Motor neuron (in vitro differentiated cells): ENCODE data around the gene AIF1L. TPM values are rescaled to one million over a fixed set of nuclear protein-coding genes. Genes with fewer than 3 reads are reported as not detected.
"Not testable (repeated sequence)": the region's sequence is repeated elsewhere in the genome, so short reads cannot be mapped to it uniquely, and the experiment has no call there.

Experiments used
- ATAC-seq, 8 experiments: fragments of 200-7000 bp; cut with Tn5 transposase; replicated peaks in 6 of 8; 2 replicates each; pipeline ENCODE4 v1.8.0; 2021; ENCODE audit warnings: mild to moderate bottlenecking in 8 of 8, moderate library complexity in 8 of 8
- H3K27ac ChIP-seq, 2 donors: fragments of 250-450 bp; sonication (Bioruptor Pico); 2 replicates each; pipeline ENCODE4 v1.9.0; 2021; ENCODE audit warnings: antibody characterized with exemption in 2 of 2, mild to moderate bottlenecking in 2 of 2, moderate library complexity in 1 of 2
- H3K4me1 ChIP-seq, 2 donors: fragments of 250-450 bp; sonication (Bioruptor Pico); replicated peaks in 1 of 2; 2 replicates each; pipeline ENCODE4 v1.6.1; 2021; ENCODE audit warnings: antibody characterized with exemption in 2 of 2, mild to moderate bottlenecking in 2 of 2, moderate library complexity in 1 of 2
- H3K4me3 ChIP-seq, 5 donors: fragments of 250-450 bp; sonication (Bioruptor Pico); 2 replicates each; pipeline ENCODE4 v1.9.0; 2021; ENCODE audit warnings: antibody characterized with exemption in 5 of 5, mild to moderate bottlenecking in 5 of 5, moderate library complexity in 4 of 5
- WGBS, 10 experiments: fragments of 450-650 bp; shearing (Covaris generic); methylation state at CpG; one replicate each; pipeline ENCODE4 v1.0.0; 2022; 5-methylcytosine and 5-hydroxymethylcytosine counted together
- in situ Hi-C, 9 experiments: fragments of 400-800 bp; cut with MboI; loops; one replicate each; pipeline ENCODE4 v1.15.0; 2021; ENCODE audit warnings: low sequenced_read_pairs in 9 of 9, low pct_unique_long_range_greater_than_20kb in 2 of 9; ENCODE audit not compliant: unreplicated experiment in 9 of 9
- total RNA-seq, 8 experiments: library from RNA; unstranded; fragments of 300-600 nt; gene quantifications; 2 replicates each; pipeline versions ENCODE4 v1.2.3 to v1.2.4, GENCODE V29; 2022

The AIF1L gene
- total RNA-seq, 8 experiments from 2014 or later = 1.2 to 24.5 (median 5.1) TPM

DNA sequence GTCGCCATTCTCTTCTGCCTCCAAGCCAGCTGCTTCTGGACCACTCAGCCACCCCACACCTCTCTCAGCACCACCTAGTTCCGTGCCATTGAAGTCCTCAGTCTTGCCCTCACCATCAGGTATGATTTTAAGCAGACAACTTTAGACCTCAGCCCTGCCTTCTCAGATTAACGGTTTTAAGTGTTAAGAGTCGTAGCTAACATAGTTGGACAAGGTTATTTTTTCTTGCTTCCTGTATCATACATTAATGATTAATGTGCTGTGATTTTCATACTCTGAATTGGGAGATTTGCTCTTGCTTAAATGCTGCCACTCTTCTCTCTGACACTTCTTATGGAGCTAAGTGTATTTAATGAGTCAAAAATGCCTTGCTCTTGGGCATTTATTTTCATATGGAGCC is 49.9 kb downstream of the AIF1L start:
- in situ Hi-C loops = no loop called here
- WGBS, 10 experiments = 86 to 100% (median 95%) methylated on average over 1 to 3 of the region's 4 CpGs; no CpG with 5 or more reads in 1 of the 10 experiments

DNA sequence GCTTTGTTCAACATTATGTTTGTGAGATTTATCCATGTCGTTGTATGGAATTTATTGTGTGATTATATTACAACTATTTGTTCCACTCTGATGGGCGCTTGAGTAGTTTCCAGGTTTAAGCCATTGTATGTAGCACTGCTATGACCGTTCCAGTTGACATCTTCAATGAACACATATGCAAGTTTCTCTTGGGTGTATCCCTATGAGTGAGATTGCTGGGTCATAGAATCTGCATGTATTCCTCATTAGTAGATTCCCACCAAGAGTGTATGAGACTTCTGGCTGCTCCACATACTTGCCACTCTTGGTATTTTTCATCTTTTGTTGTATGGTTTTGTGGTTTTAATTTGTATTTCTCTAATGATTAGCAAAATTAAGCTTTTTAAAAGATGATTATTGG is 51.9 kb downstream of the AIF1L start:
- no peak overlapping the region for H3K4me3 ChIP-seq
- peak overlapping the region; percentile 48 to 62 for H3K27ac ChIP-seq
- no peaks in the 10 kb centered on the region for H3K4me1 ChIP-seq
- in situ Hi-C loops = no loop called here
- WGBS, 10 experiments = 33 to 100% (median 85%) methylated on average over 1 to 3 of the region's 3 CpGs; no CpG with 5 or more reads in 2 of the 10 experiments
- peak in 3 of 8 experiments; percentile 65 to 100 (median 100) for ATAC-seq

More for the DNA sequence above, 49.9 kb downstream of the AIF1L start:
- Histone ChIP-seq H3K27ac (peak overlapping the region in 1 of 2 donors; percentile 29), H3K4me3 (no peak overlapping the region), H3K4me1 (no peaks in the 10 kb centered on the region)
- ATAC-seq = no peak

DNA sequence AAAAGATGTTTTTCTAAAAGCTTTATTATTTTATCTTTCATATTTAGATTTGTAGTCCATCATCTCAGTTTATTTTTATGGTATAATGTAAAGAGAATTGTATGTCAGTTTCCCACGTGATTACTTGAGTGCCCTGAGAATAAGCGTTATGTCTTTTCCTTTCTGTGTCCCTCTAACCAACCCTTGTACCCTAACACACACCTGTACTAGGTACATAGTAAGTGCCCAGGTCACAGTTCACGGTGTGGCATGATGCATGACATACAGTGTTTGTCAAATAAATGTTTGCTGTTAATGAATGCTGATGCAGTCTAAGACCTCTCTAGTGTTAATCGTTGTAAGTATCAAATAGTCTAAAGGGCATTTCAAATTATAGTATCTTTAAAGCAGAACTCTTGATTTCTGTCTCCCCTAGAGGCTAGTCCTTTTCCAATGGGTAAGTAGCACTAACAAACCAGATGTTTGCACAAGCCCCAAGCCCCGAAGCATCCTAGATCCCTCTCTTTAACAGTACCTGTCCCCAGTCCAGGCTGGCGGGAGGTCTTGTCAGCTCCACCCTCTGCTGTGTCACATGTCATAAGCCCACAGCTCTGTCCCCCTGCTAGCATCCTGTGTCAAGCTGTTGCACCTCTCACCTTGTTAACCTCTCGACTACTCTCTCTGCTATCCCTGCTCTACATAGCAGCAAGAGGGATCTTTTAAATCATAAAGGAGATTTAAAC is 52.8 kb downstream of the AIF1L start:
- no peaks in the 10 kb centered on the region for H3K4me1 ChIP-seq
- ATAC-seq = no peak
- peak overlapping the region in 1 of 2 donors; percentile 65 for H3K27ac ChIP-seq
- H3K4me3 ChIP-seq = no peak overlapping the region
- 75 to 100% (median 88%) methylated on average over 1 to 7 of the region's 7 CpGs; no CpG with 5 or more reads in 1 of the 10 experiments for WGBS, 10 experiments
- in situ Hi-C loops = no loop called here

DNA sequence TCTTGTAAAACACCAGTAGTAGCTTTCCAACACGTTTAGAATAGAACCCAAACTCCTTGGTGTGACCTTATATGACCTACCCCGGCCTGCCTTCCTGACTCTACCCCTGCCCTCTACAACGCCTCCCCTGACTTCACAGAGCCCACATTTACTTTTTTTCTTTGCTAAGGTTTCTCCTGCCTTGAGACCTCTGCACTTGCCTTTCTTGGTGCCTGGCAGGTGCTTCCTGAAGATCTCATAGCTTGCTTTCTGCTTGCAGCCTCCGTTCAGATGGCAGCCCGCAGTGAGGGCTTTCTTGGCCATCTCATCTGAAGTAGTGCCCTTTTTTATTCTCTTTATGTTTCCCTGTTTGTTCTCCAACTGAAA is 53.3 kb downstream of the AIF1L start:
- peak overlapping the region in 1 of 2 donors; percentile 65 for H3K27ac ChIP-seq
- ATAC-seq = no peak
- WGBS, 10 experiments = 50 to 100% (median 80%) methylated on average over 1 to 5 of the region's 5 CpGs; no CpG with 5 or more reads in 3 of the 10 experiments
- H3K4me1 ChIP-seq = no peaks in the 10 kb centered on the region
- in situ Hi-C loops = no loop called here
- no peak overlapping the region for H3K4me3 ChIP-seq

DNA sequence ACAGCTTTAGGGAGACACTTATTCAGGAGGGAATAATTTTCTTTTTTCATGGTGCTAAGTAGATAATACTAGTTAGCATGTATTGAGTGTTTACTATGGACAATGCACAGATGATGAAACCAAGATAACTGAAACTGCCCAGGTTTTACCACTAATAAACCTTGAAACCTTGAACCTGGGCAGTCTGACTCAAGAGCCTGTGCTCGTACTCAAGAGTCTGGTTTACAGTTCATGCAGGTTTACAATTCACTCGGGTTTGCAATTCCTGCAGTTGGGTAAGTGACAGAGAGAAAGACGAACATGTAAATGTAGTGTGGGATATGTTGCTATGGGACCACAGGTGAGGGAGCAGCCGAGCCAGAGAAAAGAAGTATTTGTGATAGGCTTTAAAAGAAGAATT is 57.3 kb downstream of the AIF1L start:
- in situ Hi-C loops = no loop called here
- Histone ChIP-seq H3K4me3 (no peak overlapping the region), H3K4me1 (no peaks in the 10 kb centered on the region), H3K27ac (peak overlapping the region; percentile 37 to 63)
- 70 to 100% (median 96%) methylated on average over 1 to 4 of the region's 4 CpGs; no CpG with 5 or more reads in 1 of the 10 experiments for WGBS, 10 experiments
- no peak for ATAC-seq

DNA sequence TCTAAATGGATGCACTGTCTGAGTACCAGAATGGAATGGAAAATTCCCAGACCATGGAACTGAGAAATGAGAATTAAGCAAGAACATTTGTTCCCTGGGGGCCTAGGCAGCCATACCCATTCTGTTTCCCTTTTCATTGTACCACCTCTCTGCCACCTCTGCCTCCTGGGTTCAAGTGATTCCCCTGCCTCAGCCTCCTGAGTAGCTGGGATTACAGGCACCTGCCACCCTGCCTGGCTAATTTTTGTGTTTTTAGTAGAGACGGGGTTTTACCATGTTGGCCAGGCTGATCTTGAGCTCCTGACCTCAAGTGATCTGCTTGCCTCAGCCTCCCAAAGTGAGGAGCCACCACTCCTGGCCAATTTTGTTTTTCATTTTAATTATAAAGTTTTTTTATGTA is 62.3 kb downstream of the AIF1L start:
- H3K4me3 ChIP-seq, in situ Hi-C loops: not testable (repeated sequence)

DNA sequence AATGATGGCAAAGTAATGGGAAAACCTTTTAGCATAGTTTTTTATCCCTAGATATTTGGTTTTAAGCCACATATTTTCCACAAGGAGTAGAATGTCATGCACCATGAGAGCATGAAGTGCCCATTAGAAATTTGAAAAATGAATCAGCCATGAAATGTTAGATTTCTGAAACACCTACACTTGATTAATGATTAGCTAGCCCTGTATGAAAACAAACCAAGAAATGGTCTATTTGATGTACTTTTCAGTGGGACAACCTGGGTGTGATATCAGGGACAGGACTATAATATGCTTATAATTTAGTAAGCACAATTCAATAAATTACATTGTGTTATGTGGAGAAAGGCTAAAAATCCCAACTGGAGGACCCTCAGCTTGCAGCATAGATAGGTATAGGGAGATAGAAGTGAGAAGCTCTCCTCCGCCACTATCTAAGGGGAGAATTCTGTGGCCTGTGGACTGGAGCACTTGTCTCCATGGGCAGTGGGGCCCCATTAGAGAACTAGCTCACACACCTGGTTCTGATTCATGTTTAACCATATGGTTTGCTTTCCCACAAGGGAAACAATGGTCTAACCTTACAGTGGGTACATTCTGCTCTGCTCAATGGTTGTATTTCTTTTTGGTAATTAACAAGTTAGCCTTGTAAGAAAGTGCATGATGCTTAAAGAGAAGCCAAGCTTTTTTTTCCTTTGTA is 64.2 kb downstream of the AIF1L start:
- ATAC-seq = no peak
- whole genome bisulfite sequencing, 10 experiments = 80 to 100% (median 100%) methylated on average over 1 of the region's 1 CpG; no CpG with 5 or more reads in 5 of the 10 experiments
- in situ Hi-C loops = no loop called here
- peak overlapping the region in 1 of 2 donors; percentile 64 for H3K27ac ChIP-seq
- no peak overlapping the region for H3K4me3 ChIP-seq
- no peaks in the 10 kb centered on the region for H3K4me1 ChIP-seq

More for the DNA sequence above, 62.3 kb downstream of the AIF1L start:
- 80 to 100% (median 100%) methylated on average over 1 of the region's 1 CpG; no CpG with 5 or more reads in 7 of the 10 experiments for WGBS, 10 experiments
- peak overlapping the region in 1 of 2 donors; percentile 45 for H3K27ac ChIP-seq
- not testable (repeated sequence) for ATAC-seq, H3K4me1 ChIP-seq

DNA sequence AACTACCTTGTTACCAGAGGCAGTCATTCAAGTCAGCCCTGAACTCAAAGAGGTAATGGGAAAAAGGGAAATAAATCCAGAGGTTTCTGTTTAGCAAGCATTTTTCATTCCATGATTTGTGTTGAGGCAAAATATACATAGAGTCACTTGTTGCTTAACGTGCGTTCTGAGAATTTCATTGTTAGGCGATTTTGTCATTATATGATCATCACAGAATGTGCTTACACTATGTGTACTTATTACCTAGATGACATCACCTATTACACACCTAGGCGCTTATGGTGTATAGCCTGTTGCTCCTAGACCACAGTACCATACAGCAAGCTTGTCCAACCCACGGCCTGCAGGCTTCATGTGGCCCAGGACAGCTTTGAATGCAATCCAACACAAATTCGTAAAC is 65.3 kb downstream of the AIF1L start:
- no peak overlapping the region for H3K4me3 ChIP-seq
- no peaks in the 10 kb centered on the region for H3K4me1 ChIP-seq
- ATAC-seq = no peak
- in situ Hi-C loops = no loop called here
- H3K27ac ChIP-seq = peak overlapping the region in 1 of 2 donors; percentile 51
- 85 to 100% (median 92%) methylated on average over 2 to 6 of the region's 6 CpGs for WGBS, 10 experiments

DNA sequence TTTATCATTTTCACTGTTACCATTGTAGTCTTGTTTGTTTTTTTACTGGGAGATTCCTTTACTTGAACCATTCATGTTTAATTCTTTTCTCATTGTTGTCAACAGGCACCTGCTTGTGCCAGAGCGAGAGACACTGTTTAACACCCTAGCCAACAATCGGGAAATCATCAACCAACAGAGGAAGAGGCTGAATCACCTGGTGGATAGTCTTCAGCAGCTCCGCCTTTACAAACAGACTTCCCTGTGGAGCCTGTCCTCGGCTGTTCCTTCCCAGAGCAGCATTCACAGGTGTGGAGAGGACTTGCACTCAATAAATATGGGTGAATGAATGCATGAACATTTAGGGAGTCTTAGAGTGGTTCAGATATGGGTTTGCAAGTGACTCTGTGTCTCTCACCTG is 66.6 kb downstream of the AIF1L start:
- 86 to 100% (median 93%) methylated on average over 2 to 4 of the region's 4 CpGs; no CpG with 5 or more reads in 1 of the 10 experiments for WGBS, 10 experiments
- Histone ChIP-seq H3K27ac (peak overlapping the region in 1 of 2 donors; percentile 54), H3K4me1 (no peaks in the 10 kb centered on the region), H3K4me3 (no peak overlapping the region)
- ATAC-seq = no peak
- in situ Hi-C loops = no loop called here

DNA sequence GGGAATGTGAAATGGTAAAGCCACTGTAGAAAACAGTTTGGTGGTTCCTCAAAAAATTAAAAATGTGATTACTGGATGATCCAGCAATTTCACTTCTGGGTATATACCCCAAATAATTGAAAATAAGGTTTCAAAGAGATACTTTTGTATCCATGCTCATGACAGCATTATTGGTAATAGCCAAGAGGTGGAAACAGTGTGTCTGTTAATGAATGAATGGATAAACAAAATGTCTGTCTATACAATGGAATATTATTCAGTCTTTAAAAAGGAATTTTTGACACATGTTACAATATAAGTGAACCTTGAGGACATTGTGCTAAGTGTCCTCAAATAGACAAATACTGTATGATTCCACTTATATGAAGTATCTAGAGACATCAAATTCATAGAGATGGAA is 69.2 kb downstream of the AIF1L start:
- in situ Hi-C loops = no loop called here
- no peaks in the 10 kb centered on the region for H3K4me1 ChIP-seq
- no peak for ATAC-seq
- H3K27ac ChIP-seq = no peak overlapping the region
- H3K4me3 ChIP-seq = no peak overlapping the region

DNA sequence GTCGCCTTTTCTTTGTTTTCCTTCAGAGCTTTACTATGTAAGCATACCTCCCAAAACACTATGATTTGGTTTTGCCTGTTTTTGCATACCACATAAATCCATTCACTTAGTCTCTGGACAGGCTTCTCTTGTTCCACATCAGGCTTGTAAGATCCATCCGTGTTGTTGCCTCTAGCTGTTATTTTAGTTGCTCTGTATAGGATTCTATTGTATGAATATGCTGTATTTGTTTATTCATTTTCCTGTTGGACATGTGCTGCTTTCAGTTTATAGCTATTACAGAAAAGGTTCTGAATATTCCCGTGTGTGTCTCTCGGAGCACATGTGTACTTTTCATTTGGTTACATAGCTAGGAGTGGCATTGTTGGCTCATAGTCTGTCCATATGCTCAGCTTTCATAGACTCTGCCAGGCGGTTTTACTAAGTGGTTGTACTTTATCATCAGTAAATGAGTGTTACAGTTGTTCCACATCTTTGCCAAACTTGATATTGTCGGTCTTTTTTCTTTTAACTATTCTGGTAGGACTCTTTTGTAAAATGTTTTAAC is 70.9 kb downstream of the AIF1L start:
- in situ Hi-C loops = no loop called here
- H3K4me3 ChIP-seq = no peak overlapping the region
- WGBS, 10 experiments = 0 to 100% (median 79%) methylated on average over 2 to 6 of the region's 6 CpGs
- H3K4me1 ChIP-seq = no peaks in the 10 kb centered on the region
- peak overlapping the region in 1 of 2 donors; percentile 61 for H3K27ac ChIP-seq
- peak in 4 of 8 experiments; percentile 47 to 98 (median 98) for ATAC-seq

DNA sequence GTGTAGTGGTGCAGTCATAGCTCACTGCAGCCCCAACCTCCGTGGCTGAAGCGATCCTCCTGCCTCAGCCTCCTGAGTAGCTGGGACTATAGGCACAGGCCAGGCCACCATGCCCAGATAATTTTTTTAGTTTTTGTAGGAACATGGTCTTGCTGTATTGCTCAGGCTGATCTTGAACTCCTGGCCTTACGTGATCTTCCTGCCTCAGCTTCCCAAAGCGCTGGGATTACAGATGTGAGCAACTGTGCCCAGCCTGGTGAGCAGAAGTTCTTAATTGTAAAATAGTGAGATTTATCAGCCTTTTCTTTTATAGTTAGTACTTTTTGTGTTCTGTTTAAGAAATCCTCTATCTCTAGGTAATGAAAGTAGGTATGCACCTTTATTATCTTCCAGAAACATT is 71.6 kb downstream of the AIF1L start:
- Histone ChIP-seq H3K4me1 (no peaks in the 10 kb centered on the region), H3K4me3 (no peak overlapping the region), H3K27ac (peak overlapping the region in 1 of 2 donors; percentile 13)
- 89 to 100% (median 98%) methylated on average over 2 to 4 of the region's 4 CpGs; no CpG with 5 or more reads in 2 of the 10 experiments for WGBS, 10 experiments
- in situ Hi-C loops = no loop called here
- ATAC-seq = no peak

DNA sequence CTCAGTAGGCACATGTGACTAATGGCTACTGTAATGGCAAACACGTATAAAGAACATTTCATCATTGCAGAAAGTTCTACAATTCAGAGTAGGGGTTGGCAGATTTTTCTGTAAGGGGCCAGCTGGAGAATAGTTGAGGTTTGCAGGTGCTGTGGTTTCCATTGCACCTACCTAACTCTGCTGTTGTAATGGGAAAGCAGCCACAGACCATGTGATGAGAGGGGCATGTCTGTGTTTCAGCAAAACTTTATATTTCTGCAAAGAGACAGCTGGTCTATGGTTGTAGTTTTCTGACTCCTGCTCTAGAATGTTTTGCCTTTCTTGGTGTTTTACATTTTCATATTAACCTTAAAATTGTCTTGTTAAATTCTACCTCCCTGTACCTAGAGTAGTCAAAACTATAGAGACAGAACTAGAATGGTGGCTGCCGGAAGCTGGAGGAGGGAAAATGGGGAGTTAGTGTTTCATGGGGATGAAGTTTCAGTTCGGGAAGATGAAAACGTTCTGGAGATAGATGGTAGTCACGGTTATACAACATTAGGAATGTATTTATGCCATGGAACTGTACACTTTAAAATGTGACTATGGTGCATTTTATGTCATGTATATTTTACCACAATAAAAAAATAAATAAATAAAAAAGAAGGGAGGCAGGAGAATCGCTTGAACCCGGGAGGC is 73.4 kb downstream of the AIF1L start:
- Histone ChIP-seq H3K27ac (no peak overlapping the region), H3K4me1 (no peaks in the 10 kb centered on the region), H3K4me3 (no peak overlapping the region)
- in situ Hi-C loops = loop anchor here in 1 of 9 experiments (10.0 kb wide), 1 partner anchor 165 kb away; no protein-coding TSS in a partner anchor
- ATAC-seq = no peak
- WGBS, 10 experiments = 64 to 100% (median 94%) methylated on average over 2 to 7 of the region's 7 CpGs; no CpG with 5 or more reads in 1 of the 10 experiments
